Upper lobe of right lung (tissue), 1 donor: Measurements from ENCODE around the gene ARMH3. TPM values are rescaled to one million over a fixed set of nuclear protein-coding genes. Genes with fewer than 3 reads are reported as not detected.

Experiments used
- ATAC-seq: fragments of 200-7000 bp; cut with Tn5 transposase; one replicate; pipeline ENCODE4 v1.9.1; 2020; ENCODE audit warnings: mild to moderate bottlenecking, moderate library complexity
- DNase-seq: peaks from one replicate; pipeline ENCODE4 v3.0.0-alpha.2; 2020
- H3K27ac ChIP-seq: fragments of 200-600 bp; one replicate; pipeline ENCODE4 v1.8.0; 2022
- H3K27me3 ChIP-seq: fragments of 200-600 bp; one replicate; pipeline ENCODE4 v1.8.0; 2022; ENCODE audit warnings: mild to moderate bottlenecking
- H3K36me3 ChIP-seq: fragments of 200-600 bp; one replicate; pipeline ENCODE4 v1.8.0; 2022
- H3K4me1 ChIP-seq: fragments of 200-600 bp; one replicate; pipeline ENCODE4 v1.8.0; 2022
- H3K4me3 ChIP-seq: fragments of 200-600 bp; one replicate; pipeline ENCODE4 v1.8.0; 2022; ENCODE audit warnings: mild to moderate bottlenecking
- H3K9me3 ChIP-seq: fragments of 200-600 bp; one replicate; pipeline ENCODE4 v1.8.0; 2022
- CTCF ChIP-seq: fragments of 200-600 bp; IDR thresholded peaks from one replicate; pipeline ENCODE4 v1.8.0; 2022; ENCODE audit warnings: antibody characterized with exemption
- intact Hi-C: fragments of 100-400 bp; cut with DNase I; formaldehyde crosslinking; loops from one replicate; pipeline ENCODE4 v1.11.0; 2022
- total RNA-seq: library from RNA; stranded (reverse); fragmentation: NEBNext Ultra II Directional; extraction: Animal tissue kit (Norgen Biotek cat#: 25700); gene quantifications from one replicate; pipeline ENCODE4 v1.2.1, GENCODE V29; 2021
- donor health status: DM: no; HTN: yes; CAD: no; lungs with severe emphysema.

Gene ARMH3
- total RNA-seq, 1 donor from 2014 or later, result 37.2 TPM

GRCh38 chr10:101896225-101896877 lies 159.6 kb downstream of the ARMH3 start:
- Histone ChIP-seq H3K9me3 (no peaks in the 10 kb centered on the region), H3K4me1 (no peaks in the 10 kb centered on the region), H3K36me3 (no peaks in the 10 kb centered on the region), H3K27ac (no peak overlapping the region), H3K4me3 (no peak overlapping the region), H3K27me3 (no peaks in the 10 kb centered on the region)
- DNase-seq (no peak), ATAC-seq (no peak)
- intact Hi-C loops, result no loop called here
- TF ChIP-seq CTCF, result no peak

GRCh38 chr10:101895781-101896180 lies 160.2 kb downstream of the ARMH3 start:
- no peak overlapping the region for H3K27ac ChIP-seq
- ATAC-seq, result no peak
- no peak for TF ChIP-seq CTCF
- H3K4me3 ChIP-seq, result no peak overlapping the region
- no peaks in the 10 kb centered on the region for H3K27me3 ChIP-seq
- H3K9me3 ChIP-seq, result no peaks in the 10 kb centered on the region
- intact Hi-C loops, result no loop called here
- no peak for DNase-seq
- H3K36me3 ChIP-seq, result no peaks in the 10 kb centered on the region
- no peaks in the 10 kb centered on the region for H3K4me1 ChIP-seq

GRCh38 chr10:101894742-101895141 lies 161.2 kb downstream of the ARMH3 start:
- Histone ChIP-seq H3K4me3 (no peak overlapping the region), H3K36me3 (no peaks in the 10 kb centered on the region), H3K9me3 (no peaks in the 10 kb centered on the region), H3K4me1 (no peaks in the 10 kb centered on the region), H3K27ac (no peak overlapping the region), H3K27me3 (no peaks in the 10 kb centered on the region)
- ATAC-seq, result no peak
- TF ChIP-seq CTCF, result no peak
- intact Hi-C loops, result no loop called here
- DNase-seq, result no peak

GRCh38 chr10:101894266-101894665 lies 161.7 kb downstream of the ARMH3 start:
- ATAC-seq (no peak), DNase-seq (no peak)
- Histone ChIP-seq H3K36me3 (no peaks in the 10 kb centered on the region), H3K4me3 (no peak overlapping the region), H3K27me3 (no peaks in the 10 kb centered on the region), H3K4me1 (no peaks in the 10 kb centered on the region), H3K9me3 (no peaks in the 10 kb centered on the region), H3K27ac (no peak overlapping the region)
- intact Hi-C loops, result no loop called here
- no peak for TF ChIP-seq CTCF

- DNase-seq (no peak), ATAC-seq (no peak)
- Histone ChIP-seq H3K27ac (no peak overlapping the region), H3K9me3 (no peaks in the 10 kb centered on the region), H3K36me3 (peaks cover 2% of the 10 kb centered on the region), H3K4me3 (no peak overlapping the region), H3K4me1 (no peaks in the 10 kb centered on the region), H3K27me3 (no peaks in the 10 kb centered on the region)
- intact Hi-C loops, result no loop called here
- no peak for TF ChIP-seq CTCF
Measured at GRCh38 chr10:101893510-101894120, 162.4 kb downstream of the ARMH3 start.
